ENCODE results near the gene WDFY3. TPM values are rescaled to one million over a fixed set of nuclear protein-coding genes. Genes with fewer than 3 reads are reported as not detected.
A peak's percentile ranks its signal among the peaks of the same experiment; 100 is the strongest.

WDFY3 gene
- total and polyA plus RNA-seq, 7 donors = 3.2 to 54.2 (median 38.2) TPM

DNA sequence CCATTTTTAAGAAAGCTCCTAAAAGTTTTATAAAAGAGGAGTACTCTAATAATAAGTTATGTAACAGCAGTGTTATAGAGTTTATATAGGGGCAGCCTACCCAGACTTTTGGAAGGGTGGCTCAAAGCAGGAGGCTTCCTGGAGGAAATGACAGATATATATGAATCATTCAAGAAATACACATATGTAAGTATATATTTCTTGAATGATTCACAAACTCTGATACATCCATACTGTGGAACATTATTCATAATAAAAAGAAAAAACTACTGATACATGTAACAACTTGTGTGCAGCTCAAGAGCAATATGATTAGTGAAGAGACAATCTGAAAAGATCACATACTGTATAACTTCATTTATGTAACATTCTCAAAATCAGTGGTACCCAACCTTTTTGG, 166.2 kb downstream of the WDFY3 start:
- H3K36me3 ChIP-seq (ENCODE audit: insufficient read depth in 1 of 2, low read depth in 1 of 2) = peaks cover 0 to 69% of the 10 kb centered on the region in 2 donors
- H3K4me1 ChIP-seq = no peaks in the 10 kb centered on the region
- H3K4me3 ChIP-seq = no peak overlapping the region
- no peak overlapping the region for H3K27ac ChIP-seq
- TF ChIP-seq, protein P1, sequence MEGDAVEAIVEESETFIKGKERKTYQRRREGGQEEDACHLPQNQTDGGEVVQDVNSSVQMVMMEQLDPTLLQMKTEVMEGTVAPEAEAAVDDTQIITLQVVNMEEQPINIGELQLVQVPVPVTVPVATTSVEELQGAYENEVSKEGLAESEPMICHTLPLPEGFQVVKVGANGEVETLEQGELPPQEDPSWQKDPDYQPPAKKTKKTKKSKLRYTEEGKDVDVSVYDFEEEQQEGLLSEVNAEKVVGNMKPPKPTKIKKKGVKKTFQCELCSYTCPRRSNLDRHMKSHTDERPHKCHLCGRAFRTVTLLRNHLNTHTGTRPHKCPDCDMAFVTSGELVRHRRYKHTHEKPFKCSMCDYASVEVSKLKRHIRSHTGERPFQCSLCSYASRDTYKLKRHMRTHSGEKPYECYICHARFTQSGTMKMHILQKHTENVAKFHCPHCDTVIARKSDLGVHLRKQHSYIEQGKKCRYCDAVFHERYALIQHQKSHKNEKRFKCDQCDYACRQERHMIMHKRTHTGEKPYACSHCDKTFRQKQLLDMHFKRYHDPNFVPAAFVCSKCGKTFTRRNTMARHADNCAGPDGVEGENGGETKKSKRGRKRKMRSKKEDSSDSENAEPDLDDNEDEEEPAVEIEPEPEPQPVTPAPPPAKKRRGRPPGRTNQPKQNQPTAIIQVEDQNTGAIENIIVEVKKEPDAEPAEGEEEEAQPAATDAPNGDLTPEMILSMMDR (IDR thresholded peaks at IDR 0.05) = no peak
- ATAC-seq = no peak
- no peaks in the 10 kb centered on the region for H3K27me3 ChIP-seq (ENCODE audit: insufficient read depth in 3 of 3, low read length in 2 of 3)
- H3K9me3 ChIP-seq = no peaks in the 10 kb centered on the region
- intact Hi-C loops (cut with DNase I) = no loop called here
- DNase-seq = no peak

DNA sequence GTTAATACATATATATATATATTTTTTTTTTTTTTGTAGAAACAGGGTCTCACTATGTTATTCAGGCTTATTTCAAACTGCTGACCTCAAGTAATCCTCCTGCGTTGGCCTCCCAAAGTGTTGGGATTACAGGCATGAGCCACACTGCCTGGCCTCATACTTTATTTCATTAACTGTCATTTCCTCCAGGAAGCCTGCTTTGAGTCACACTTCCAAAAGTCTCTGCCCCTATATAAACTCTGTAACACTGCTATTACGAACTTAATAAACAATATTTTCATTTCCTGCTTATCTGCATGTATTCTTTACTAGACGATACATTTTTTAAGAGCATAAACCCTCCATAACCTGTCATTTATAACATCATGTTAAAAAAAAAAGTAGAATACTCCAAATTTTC, 167.2 kb downstream of the WDFY3 start:
- no peaks in the 10 kb centered on the region for H3K4me1 ChIP-seq
- H3K4me3 ChIP-seq = no peak overlapping the region
- peaks cover 0 to 77% of the 10 kb centered on the region in 2 donors for H3K36me3 ChIP-seq (ENCODE audit: insufficient read depth in 1 of 2, low read depth in 1 of 2)
- DNase-seq (no peak), ATAC-seq (no peak)
- H3K9me3 ChIP-seq = no peaks in the 10 kb centered on the region
- no peaks in the 10 kb centered on the region for H3K27me3 ChIP-seq (ENCODE audit: insufficient read depth in 3 of 3, low read length in 2 of 3)
- TF ChIP-seq, protein P1 (IDR thresholded peaks at IDR 0.05) = no peak
- 84 to 87% (median 86%) methylated on average over 3 of the region's 3 CpGs for WGBS, 3 donors
- intact Hi-C loops (cut with DNase I) = no loop called here
- H3K27ac ChIP-seq = no peak overlapping the region

DNA sequence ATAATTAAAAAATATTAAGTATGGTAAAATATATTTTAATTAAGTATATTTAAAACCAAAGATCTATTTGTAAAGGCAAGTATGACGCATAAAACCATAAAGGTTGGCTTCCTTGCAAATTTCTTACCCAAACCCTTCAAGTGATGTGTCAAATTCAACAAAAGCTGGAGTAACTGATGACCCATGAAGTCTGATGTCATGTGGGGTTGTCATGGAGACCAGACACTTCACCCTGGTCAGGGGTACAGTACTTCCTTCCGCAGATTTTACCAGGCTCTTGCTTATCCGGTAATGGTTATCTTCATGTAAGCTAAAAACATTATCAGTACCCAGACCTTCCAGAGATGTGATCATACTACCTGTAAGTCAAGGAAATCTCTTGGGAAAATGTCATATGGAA, 170.1 kb downstream of the WDFY3 start:
- H3K27me3 ChIP-seq (ENCODE audit: insufficient read depth in 3 of 3, low read length in 2 of 3) = no peaks in the 10 kb centered on the region
- intact Hi-C loops (cut with DNase I) = no loop called here
- no peaks in the 10 kb centered on the region for H3K9me3 ChIP-seq
- ATAC-seq (no peak), DNase-seq (no peak)
- H3K4me3 ChIP-seq = no peak overlapping the region
- TF ChIP-seq, protein P1 (IDR thresholded peaks at IDR 0.05) = no peak
- 90 to 94% (median 94%) methylated on average over 3 of the region's 3 CpGs for WGBS, 3 donors
- H3K4me1 ChIP-seq = no peaks in the 10 kb centered on the region
- no peak overlapping the region for H3K27ac ChIP-seq
- peaks cover 0 to 69% of the 10 kb centered on the region in 2 donors for H3K36me3 ChIP-seq (ENCODE audit: insufficient read depth in 1 of 2, low read depth in 1 of 2)

DNA sequence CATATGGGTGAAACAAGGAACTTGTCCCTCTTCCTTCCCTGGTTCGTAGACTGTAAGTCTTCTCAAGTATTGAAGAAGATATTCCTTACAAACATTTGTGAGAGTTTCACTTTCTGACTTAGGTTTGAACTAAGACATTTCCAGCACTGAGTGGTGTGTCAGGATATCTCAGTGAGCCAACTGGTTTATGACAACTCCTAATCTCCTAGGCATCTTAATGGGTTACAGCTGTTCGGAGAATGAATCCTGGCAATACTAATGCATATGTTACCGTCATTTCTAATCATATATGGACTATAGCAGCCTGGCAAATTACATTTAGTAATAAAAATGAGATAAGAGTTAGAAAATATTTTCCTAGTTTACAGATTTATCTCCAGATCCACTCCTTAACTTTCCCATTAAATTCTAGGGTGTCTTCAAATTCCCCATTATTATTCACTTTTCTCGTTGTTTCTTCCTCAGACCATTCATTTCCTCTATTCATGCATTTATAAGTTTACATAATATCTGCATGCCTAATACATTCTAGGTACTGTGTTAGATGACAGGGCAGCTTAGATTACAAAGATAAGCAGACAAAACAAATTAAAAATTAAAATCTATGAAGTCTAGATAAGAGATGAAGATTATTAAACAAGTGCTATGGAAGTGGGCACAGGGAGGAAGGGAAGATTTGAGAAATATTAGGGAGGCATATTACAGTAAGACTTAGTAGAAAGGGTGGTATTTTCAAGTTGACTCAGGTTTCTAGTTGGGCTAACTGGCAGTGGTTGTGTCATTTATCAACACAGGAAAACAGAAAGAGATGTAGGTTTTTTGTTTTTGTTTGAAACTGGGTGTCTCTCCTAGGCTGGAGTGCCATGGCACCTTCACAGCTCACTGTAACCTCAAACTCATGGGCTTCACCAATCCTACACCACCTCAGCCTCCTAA, 173.9 kb downstream of the WDFY3 start:
- no peaks in the 10 kb centered on the region for H3K27me3 ChIP-seq (ENCODE audit: insufficient read depth in 3 of 3, low read length in 2 of 3)
- no peak overlapping the region for H3K27ac ChIP-seq
- no peak overlapping the region for H3K4me3 ChIP-seq
- ATAC-seq (peak in 1 of 4 donors; percentile 44), DNase-seq (no peak)
- no peaks in the 10 kb centered on the region for H3K9me3 ChIP-seq
- intact Hi-C loops (cut with DNase I) = no loop called here
- WGBS, 3 donors = 63 to 67% (median 65%) methylated on average over 4 of the region's 4 CpGs
- TF ChIP-seq, protein P1 (IDR thresholded peaks at IDR 0.05) = no peak
- no peaks in the 10 kb centered on the region for H3K4me1 ChIP-seq
- H3K36me3 ChIP-seq (ENCODE audit: insufficient read depth in 1 of 2, low read depth in 1 of 2) = peaks cover 0 to 79% of the 10 kb centered on the region in 2 donors

All from psoas muscle (tissue), 8 donors.